ENCODE measurements around the gene ZMIZ1.

ZMIZ1 gene

DNA sequence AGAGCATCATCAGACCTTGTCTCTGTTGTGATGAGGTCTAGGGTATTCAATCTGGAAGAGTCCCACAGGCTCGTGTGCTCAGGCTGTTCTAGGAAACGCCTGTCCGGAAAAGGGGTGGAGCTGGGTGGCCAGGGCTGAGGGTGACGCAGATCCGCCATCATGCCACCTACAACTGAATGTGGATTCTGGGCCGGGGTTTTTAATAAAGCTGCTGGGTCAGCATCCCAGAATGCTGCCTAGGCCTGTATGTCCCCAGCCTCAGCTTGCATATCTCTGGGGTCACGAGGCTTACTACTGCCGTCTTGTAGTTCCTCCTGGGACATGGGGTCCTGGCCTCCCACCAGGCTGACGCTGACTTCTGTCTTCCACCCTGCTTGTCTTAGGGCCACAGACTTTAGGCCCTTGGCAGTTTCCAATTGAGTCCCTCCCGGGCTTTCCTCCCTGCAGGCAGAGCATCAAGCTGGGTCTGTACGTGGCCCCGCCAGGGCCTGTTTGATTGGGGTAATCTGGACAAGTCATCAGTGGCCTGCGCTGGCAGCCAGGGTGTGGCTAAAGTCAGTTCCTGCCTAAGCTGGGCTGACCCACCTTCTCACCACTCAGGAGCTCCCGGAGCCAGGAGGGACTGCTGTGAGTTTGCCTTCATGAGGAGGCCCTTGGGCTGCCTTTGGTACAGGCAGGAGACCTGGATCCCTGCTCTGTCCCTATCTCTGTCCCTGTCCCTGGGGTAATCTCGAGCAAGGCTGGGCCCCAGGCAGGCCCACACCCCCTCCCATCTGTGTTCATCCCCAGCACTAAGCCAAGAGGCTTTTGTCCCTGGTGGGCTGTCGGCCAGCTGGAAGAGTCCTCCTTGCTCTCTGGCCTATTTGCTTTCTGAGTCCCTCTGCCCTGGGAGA is 79.9 kb downstream of the ZMIZ1 start:
- H3K4me3 ChIP-seq (ENCODE audit: control insufficient read depth, low read depth, low read length) = no peak overlapping the region
- peak; percentile 76 for DNase-seq (ENCODE audit: low read depth)
- no peak for TF ChIP-seq CTCF (conservative IDR thresholded peaks at IDR 0.05; ENCODE audit: control insufficient read depth, insufficient read depth, low read depth, low read length)

GRCh38 chr10:79149345-79149661 is 80.5 kb downstream of the ZMIZ1 start:
- no peak overlapping the region for H3K4me3 ChIP-seq (ENCODE audit: control insufficient read depth, low read depth, low read length)
- no peak for DNase-seq (ENCODE audit: low read depth)
- no peak for TF ChIP-seq CTCF (conservative IDR thresholded peaks at IDR 0.05; ENCODE audit: control insufficient read depth, insufficient read depth, low read depth, low read length)

DNA sequence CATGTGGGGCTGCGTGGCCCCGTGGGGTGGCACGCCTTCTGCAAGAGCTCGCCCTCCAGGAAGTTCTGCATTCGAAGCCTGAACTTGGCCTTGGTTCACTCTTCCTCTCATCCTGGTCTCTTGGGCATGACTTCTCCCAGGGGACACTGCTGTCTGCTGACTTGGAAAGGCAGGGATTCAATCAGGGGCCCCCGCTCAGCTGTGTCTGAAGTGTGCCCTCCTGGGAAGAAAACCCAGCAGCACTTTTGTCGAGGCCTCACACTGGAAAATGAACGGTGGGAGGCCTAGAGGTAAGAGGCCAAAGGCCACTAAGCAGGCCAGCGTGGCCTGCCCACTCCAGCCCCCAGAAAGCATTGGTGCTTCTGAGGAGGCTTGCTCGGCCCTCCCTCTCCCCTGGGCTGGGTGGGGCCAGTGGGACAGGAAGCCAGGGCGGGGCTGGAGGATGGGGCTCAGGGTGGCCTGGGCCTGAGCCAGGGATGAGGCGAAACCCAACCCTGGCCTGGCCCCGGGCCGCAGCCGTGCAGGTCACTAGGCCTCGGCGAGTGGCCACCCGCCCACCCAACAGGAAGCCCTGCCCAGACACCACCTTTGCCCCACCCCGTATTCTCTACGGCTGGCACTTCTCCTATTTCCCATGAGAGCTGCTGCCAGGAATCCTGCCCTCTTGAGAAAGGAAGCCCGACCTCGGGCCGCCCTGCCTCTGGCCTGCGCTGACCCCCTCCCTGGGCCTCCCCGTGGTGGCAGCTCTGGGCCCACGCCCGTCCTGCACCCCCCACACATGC is 81.1 kb downstream of the ZMIZ1 start:
- DNase-seq (ENCODE audit: low read depth) = peak; percentile 81
- no peak for TF ChIP-seq CTCF (conservative IDR thresholded peaks at IDR 0.05; ENCODE audit: control insufficient read depth, insufficient read depth, low read depth, low read length)
- no peak overlapping the region for H3K4me3 ChIP-seq (ENCODE audit: control insufficient read depth, low read depth, low read length)

DNA sequence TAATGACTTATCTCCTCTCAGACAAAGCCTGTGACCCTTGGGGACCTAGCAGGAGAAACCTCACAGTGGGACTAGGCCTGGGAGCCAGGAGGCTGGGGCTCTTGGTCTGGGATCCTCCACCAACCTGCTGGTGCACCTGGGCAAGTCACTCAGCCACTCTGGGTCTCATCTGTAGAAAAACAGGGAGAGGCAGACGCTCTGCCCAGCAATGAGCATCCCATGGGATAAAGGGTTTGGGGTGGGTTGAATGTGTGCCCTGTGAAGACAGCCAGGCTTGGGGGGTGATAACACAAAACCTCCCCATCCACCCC is 81.6 kb downstream of the ZMIZ1 start:
- no peak overlapping the region for H3K4me3 ChIP-seq (ENCODE audit: control insufficient read depth, low read depth, low read length)
- DNase-seq (ENCODE audit: low read depth) = no peak
- no peak for TF ChIP-seq CTCF (conservative IDR thresholded peaks at IDR 0.05; ENCODE audit: control insufficient read depth, insufficient read depth, low read depth, low read length)

DNA sequence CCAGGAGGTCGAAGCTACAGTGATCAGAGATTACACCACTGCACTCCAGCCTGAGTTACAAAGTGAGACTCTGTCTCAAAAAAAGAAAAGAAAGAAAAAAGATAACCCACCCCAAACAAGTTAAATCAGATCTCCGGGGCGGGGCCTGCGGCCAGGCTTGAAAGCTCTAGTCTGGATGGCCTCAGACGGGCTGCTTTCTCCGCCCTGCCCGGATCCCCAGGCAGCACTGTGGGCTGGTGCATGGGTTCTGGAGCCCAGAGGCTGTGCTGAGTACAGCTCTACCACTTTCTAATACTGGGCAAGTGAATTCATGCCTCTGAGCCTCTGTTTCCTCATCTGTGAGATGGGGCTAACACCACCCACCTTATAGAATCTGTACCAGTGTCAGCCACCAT is 83.7 kb downstream of the ZMIZ1 start:
- no peak overlapping the region for H3K4me3 ChIP-seq (ENCODE audit: control insufficient read depth, low read depth, low read length)
- peak; percentile 35 for DNase-seq (ENCODE audit: low read depth)
- TF ChIP-seq CTCF (conservative IDR thresholded peaks at IDR 0.05; ENCODE audit: control insufficient read depth, insufficient read depth, low read depth, low read length) = no peak

DNA sequence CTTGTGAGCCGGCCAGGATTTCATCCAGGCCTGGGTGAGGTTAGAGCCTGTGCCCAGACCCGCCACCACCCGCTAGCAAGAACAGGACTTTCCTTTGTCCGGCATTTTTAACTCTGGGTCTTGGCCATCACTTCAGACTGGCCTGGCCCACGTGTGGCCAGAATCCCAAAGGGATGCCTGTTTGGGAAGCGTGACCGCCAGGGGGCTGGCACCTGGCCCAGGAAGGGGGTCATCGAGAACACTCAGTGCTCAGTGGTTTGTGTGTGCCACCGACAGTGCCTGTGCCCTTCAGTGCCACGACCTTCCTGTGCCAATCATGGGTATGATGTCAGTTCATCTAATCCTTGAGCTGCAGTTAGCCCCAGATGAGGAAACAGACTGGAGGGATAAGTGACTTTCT is 85.0 kb downstream of the ZMIZ1 start:
- H3K4me3 ChIP-seq (ENCODE audit: control insufficient read depth, low read depth, low read length) = no peak overlapping the region
- TF ChIP-seq CTCF (conservative IDR thresholded peaks at IDR 0.05; ENCODE audit: control insufficient read depth, insufficient read depth, low read depth, low read length) = no peak
- no peak for DNase-seq (ENCODE audit: low read depth)
